ENCODE measurements around the gene BRAF. TPM values are rescaled to one million over a fixed set of nuclear protein-coding genes. Genes with fewer than 3 reads are reported as not detected.
"Not testable (repeated sequence)": the region's sequence is repeated elsewhere in the genome, so short reads cannot be mapped to it uniquely, and the experiment has no call there.

Gene BRAF
- total RNA-seq, 1 donor from 2014 or later, result 13.3 TPM

GRCh38 chr7:140679186-140679585, 245.5 kb downstream of the BRAF start:
- TF ChIP-seq CTCF (IDR thresholded peaks at IDR 0.05; ENCODE audit: insufficient read depth, low read length, poor library complexity, severe bottlenecking), result no peak
- Histone ChIP-seq H3K4me3 (ENCODE audit: low read depth, low read length) (no peak overlapping the region), H3K27me3 (ENCODE audit: control insufficient read depth, insufficient read depth, low read length) (no peaks in the 10 kb centered on the region), H3K36me3 (ENCODE audit: control insufficient read depth, insufficient read depth, low read length) (peaks cover 1% of the 10 kb centered on the region)
- no peak for DNase-seq (ENCODE audit: low read depth)

- no peak for TF ChIP-seq CTCF (IDR thresholded peaks at IDR 0.05; ENCODE audit: insufficient read depth, low read length, poor library complexity, severe bottlenecking)
- no peak overlapping the region for H3K4me3 ChIP-seq (ENCODE audit: low read depth, low read length)
- H3K36me3 ChIP-seq (ENCODE audit: control insufficient read depth, insufficient read depth, low read length), result peaks cover 1% of the 10 kb centered on the region
- DNase-seq (ENCODE audit: low read depth), result no peak
- H3K27me3 ChIP-seq (ENCODE audit: control insufficient read depth, insufficient read depth, low read length), result no peaks in the 10 kb centered on the region
Observed at GRCh38 chr7:140678816-140679130, 246.0 kb downstream of the BRAF start.

- H3K27me3 ChIP-seq (ENCODE audit: control insufficient read depth, insufficient read depth, low read length), result no peaks in the 10 kb centered on the region
- H3K4me3 ChIP-seq (ENCODE audit: low read depth, low read length), result no peak overlapping the region
- H3K36me3 ChIP-seq (ENCODE audit: control insufficient read depth, insufficient read depth, low read length), result peaks cover 1% of the 10 kb centered on the region
- no peak for DNase-seq (ENCODE audit: low read depth)
- no peak for TF ChIP-seq CTCF (IDR thresholded peaks at IDR 0.05; ENCODE audit: insufficient read depth, low read length, poor library complexity, severe bottlenecking)
Observed at GRCh38 chr7:140678081-140678815, 246.5 kb downstream of the BRAF start.

GRCh38 chr7:140677496-140677895, 247.2 kb downstream of the BRAF start:
- Histone ChIP-seq H3K36me3 (ENCODE audit: control insufficient read depth, insufficient read depth, low read length) (peaks cover 1% of the 10 kb centered on the region), H3K27me3 (ENCODE audit: control insufficient read depth, insufficient read depth, low read length) (no peaks in the 10 kb centered on the region), H3K4me3 (ENCODE audit: low read depth, low read length) (no peak overlapping the region)
- TF ChIP-seq CTCF (IDR thresholded peaks at IDR 0.05; ENCODE audit: insufficient read depth, low read length, poor library complexity, severe bottlenecking), result no peak
- DNase-seq (ENCODE audit: low read depth), result no peak

GRCh38 chr7:140676956-140677355, 247.8 kb downstream of the BRAF start:
- not testable (repeated sequence) for DNase-seq (ENCODE audit: low read depth); H3K4me3 ChIP-seq (ENCODE audit: low read depth, low read length); H3K27me3 ChIP-seq (ENCODE audit: control insufficient read depth, insufficient read depth, low read length); H3K36me3 ChIP-seq (ENCODE audit: control insufficient read depth, insufficient read depth, low read length)

GRCh38 chr7:140676306-140676705, 248.4 kb downstream of the BRAF start:
- H3K27me3 ChIP-seq (ENCODE audit: control insufficient read depth, insufficient read depth, low read length), result no peaks in the 10 kb centered on the region
- H3K36me3 ChIP-seq (ENCODE audit: control insufficient read depth, insufficient read depth, low read length), result peaks cover 1% of the 10 kb centered on the region
- DNase-seq (ENCODE audit: low read depth), result no peak
- H3K4me3 ChIP-seq (ENCODE audit: low read depth, low read length), result no peak overlapping the region
- no peak for TF ChIP-seq CTCF (IDR thresholded peaks at IDR 0.05; ENCODE audit: insufficient read depth, low read length, poor library complexity, severe bottlenecking)
